ENCODE measurements around the gene CDKN1A. TPM values are rescaled to one million over a fixed set of nuclear protein-coding genes. Genes with fewer than 3 reads are reported as not detected.

Gene CDKN1A
- polyA plus RNA-seq, 3 donors = 117 to 1,223 (median 144) TPM

- H3K9ac ChIP-seq (ENCODE audit: insufficient read depth, low read length, poor library complexity, severe bottlenecking) = no peak overlapping the region
- H3K27me3 ChIP-seq (ENCODE audit: control insufficient read depth in 2 of 2, insufficient read depth in 2 of 2, low read length in 2 of 2) = no peaks in the 10 kb centered on the region
- Mint-ChIP-seq H3K36me3 (peaks cover 14 to 23% of the 10 kb centered on the region in 2 donors), H3K27ac (peak overlapping the region; percentile 37 to 98 (median 96)), H3K9me3 (peaks cover 0 to 7% (median 0%) of the 10 kb centered on the region in 7 donors), H3K4me1 (peaks cover 70% of the 10 kb centered on the region), H3K4me3 (peak overlapping the region in 1 of 2 donors; percentile 90), H3K27me3 (ENCODE audit: low read depth in 3 of 3) (peaks cover 0 to 2% (median 0%) of the 10 kb centered on the region in 3 donors)
- H2AFZ ChIP-seq (ENCODE audit: insufficient read depth, low read depth, low read length, poor library complexity, severe bottlenecking) = no peak overlapping the region
- no peak for TF ChIP-seq CTCF (IDR thresholded peaks at IDR 0.05)
- peak overlapping the region; percentile 87 for H3K4me2 ChIP-seq (replicated peaks; ENCODE audit: extremely low read depth, low read length, poor library complexity, severe bottlenecking)
- H3K27ac ChIP-seq (ENCODE audit: low read depth in 1 of 2, low read length in 2 of 2) = peak overlapping the region; percentile 59 to 85
- intact Hi-C loops (cut with micrococcal nuclease) = no loop called here
- H3K9me3 ChIP-seq (replicated peaks in 1 of 2; ENCODE audit: control insufficient read depth in 1 of 2, insufficient read depth in 1 of 2, low read length in 2 of 2) = no peaks in the 10 kb centered on the region
- H4K20me1 ChIP-seq (ENCODE audit: insufficient read depth, low read length) = peaks cover 4% of the 10 kb centered on the region
- peaks cover 64 to 66% of the 10 kb centered on the region in 2 donors for H3K4me1 ChIP-seq (ENCODE audit: control insufficient read depth in 1 of 2, insufficient read depth in 2 of 2, low read length in 2 of 2)
- peaks cover 77% of the 10 kb centered on the region for H3K79me2 ChIP-seq (ENCODE audit: insufficient read depth, low read length)
- DNase-seq = peak in 2 of 3 donors; percentile 37 to 69
- peaks cover 4 to 15% of the 10 kb centered on the region in 2 donors for H3K36me3 ChIP-seq (replicated peaks in 1 of 2; ENCODE audit: control insufficient read depth in 1 of 2, insufficient read depth in 2 of 2, low read length in 2 of 2)
- peak overlapping the region in 1 of 3 experiments; percentile 76 for H3K4me3 ChIP-seq (replicated peaks in 1 of 3; ENCODE audit: low read depth in 2 of 3, low read length in 3 of 3)
- 64% methylated on average over 7 of the region's 7 CpGs for WGBS (ENCODE audit: insufficient coverage)
Observed at GRCh38 chr6:36699348-36699747, 20.8 kb downstream of the CDKN1A start.

- TF ChIP-seq CTCF (IDR thresholded peaks at IDR 0.05) = no peak
- no peak for DNase-seq
- Mint-ChIP-seq H3K27ac (peak overlapping the region; percentile 93 to 98 (median 97)), H3K4me3 (peak overlapping the region in 1 of 2 donors; percentile 63), H3K36me3 (peaks cover 19 to 30% of the 10 kb centered on the region in 2 donors), H3K4me1 (peaks cover 70% of the 10 kb centered on the region), H3K9me3 (peaks cover 0 to 7% (median 0%) of the 10 kb centered on the region in 7 donors), H3K27me3 (ENCODE audit: low read depth in 3 of 3) (peaks cover 0 to 2% (median 0%) of the 10 kb centered on the region in 3 donors)
- peak overlapping the region; percentile 66 for H3K4me2 ChIP-seq (replicated peaks; ENCODE audit: extremely low read depth, low read length, poor library complexity, severe bottlenecking)
- H4K20me1 ChIP-seq (ENCODE audit: insufficient read depth, low read length) = peaks cover 4% of the 10 kb centered on the region
- no peaks in the 10 kb centered on the region for H3K27me3 ChIP-seq (ENCODE audit: control insufficient read depth in 2 of 2, insufficient read depth in 2 of 2, low read length in 2 of 2)
- 0% methylated on average over 1 of the region's 7 CpGs for WGBS (ENCODE audit: insufficient coverage)
- peaks cover 5 to 23% of the 10 kb centered on the region in 2 donors for H3K36me3 ChIP-seq (replicated peaks in 1 of 2; ENCODE audit: control insufficient read depth in 1 of 2, insufficient read depth in 2 of 2, low read length in 2 of 2)
- H3K27ac ChIP-seq (ENCODE audit: low read depth in 1 of 2, low read length in 2 of 2) = peak overlapping the region; percentile 46 to 85
- H3K9me3 ChIP-seq (replicated peaks in 1 of 2; ENCODE audit: control insufficient read depth in 1 of 2, insufficient read depth in 1 of 2, low read length in 2 of 2) = no peaks in the 10 kb centered on the region
- H3K9ac ChIP-seq (ENCODE audit: insufficient read depth, low read length, poor library complexity, severe bottlenecking) = no peak overlapping the region
- intact Hi-C loops (cut with micrococcal nuclease) = no loop called here
- peak overlapping the region in 1 of 3 experiments; percentile 76 for H3K4me3 ChIP-seq (replicated peaks in 1 of 3; ENCODE audit: low read depth in 2 of 3, low read length in 3 of 3)
- peaks cover 64 to 66% of the 10 kb centered on the region in 2 donors for H3K4me1 ChIP-seq (ENCODE audit: control insufficient read depth in 1 of 2, insufficient read depth in 2 of 2, low read length in 2 of 2)
- H2AFZ ChIP-seq (ENCODE audit: insufficient read depth, low read depth, low read length, poor library complexity, severe bottlenecking) = no peak overlapping the region
- H3K79me2 ChIP-seq (ENCODE audit: insufficient read depth, low read length) = peaks cover 85% of the 10 kb centered on the region
Observed at GRCh38 chr6:36700071-36700812, 21.7 kb downstream of the CDKN1A start.

Measured in CD14-positive monocyte (primary cell).